DOHH2 (cell line): Measurements from ENCODE around the gene STPG3.

Source experiments
- H3F3A ChIP-seq: fragments of 200-600 bp; sonication (generic), shearing (Covaris generic); 2 replicates; pipeline ENCODE4 v1.6.0; 2016; ENCODE audit warnings: antibody characterized with exemption, mild to moderate bottlenecking; ENCODE audit not compliant: control insufficient read depth, insufficient read depth
- H3K27ac ChIP-seq: fragments of 200-600 bp; sonication (generic); 2 replicates; pipeline ENCODE4 v1.5.1; 2014; ENCODE audit warnings: low read depth, mild to moderate bottlenecking, low read length, moderate library complexity
- H3K27me3 ChIP-seq: fragments of 200-600 bp; sonication (generic); 2 replicates; pipeline ENCODE4 v1.6.1; 2014; ENCODE audit warnings: mild to moderate bottlenecking, low read length, mixed read lengths; ENCODE audit not compliant: control insufficient read depth
- H3K36me3 ChIP-seq: fragments of 200-600 bp; sonication (generic); 2 replicates; pipeline ENCODE4 v1.6.1; 2014; ENCODE audit warnings: mild to moderate bottlenecking, low read length, moderate library complexity, mixed read lengths; ENCODE audit not compliant: control insufficient read depth
- H3K4me1 ChIP-seq: fragments of 200-600 bp; sonication (generic); 2 replicates; pipeline ENCODE4 v1.6.1; 2014; ENCODE audit warnings: mild to moderate bottlenecking, low read length, mixed read lengths; ENCODE audit not compliant: control insufficient read depth
- H3K4me2 ChIP-seq: fragments of 200-600 bp; sonication (generic); 2 replicates; pipeline ENCODE4 v1.6.0; 2014; ENCODE audit warnings: mild to moderate bottlenecking, low read length, moderate library complexity
- H3K4me3 ChIP-seq: fragments of 200-600 bp; sonication (generic); 2 replicates; pipeline ENCODE4 v1.5.1; 2014; ENCODE audit warnings: mild to moderate bottlenecking, low read length, mixed read lengths
- H3K79me2 ChIP-seq: fragments of 200-600 bp; sonication (generic); 2 replicates; pipeline ENCODE4 v1.6.1; 2014; ENCODE audit warnings: mild to moderate bottlenecking, low read length, mixed read lengths; ENCODE audit not compliant: control insufficient read depth
- H3K9me2 ChIP-seq: fragments of 200-600 bp; sonication (generic); replicated peaks from 2 replicates; pipeline ENCODE4 v1.6.1; 2014; ENCODE audit warnings: mild to moderate bottlenecking, low read length, mixed read lengths; ENCODE audit not compliant: control insufficient read depth
- H3K9me3 ChIP-seq: fragments of 200-600 bp; sonication (generic); 2 replicates; pipeline ENCODE4 v1.6.1; 2014; ENCODE audit warnings: antibody characterized with exemption, low read length, mixed read lengths; ENCODE audit not compliant: control insufficient read depth, insufficient read depth
- H4K20me1 ChIP-seq: fragments of 200-600 bp; sonication (generic); 2 replicates; pipeline ENCODE4 v1.6.0; 2014; ENCODE audit warnings: low read depth, mild to moderate bottlenecking, antibody characterized with exemption, low read length, moderate library complexity; ENCODE audit not compliant: control insufficient read depth, insufficient read depth
- EZH2phosphoT487 ChIP-seq: fragments of 200-600 bp; sonication (generic); IDR thresholded peaks from 2 replicates; pipeline ENCODE4 v1.6.1; 2017; ENCODE audit warnings: borderline replicate concordance, mild to moderate bottlenecking, antibody characterized with exemption, low read length, moderate library complexity, mixed read lengths
- TF ChIP-seq, protein P1 (sequence below): fragments of 200-600 bp; sonication (generic); IDR thresholded peaks from one replicate; pipeline ENCODE4 v1.5.1; 2014; ENCODE audit warnings: antibody characterized with exemption, mild to moderate bottlenecking, low read depth, low read length; ENCODE audit not compliant: poor library complexity, severe bottlenecking

The STPG3 gene

DNA sequence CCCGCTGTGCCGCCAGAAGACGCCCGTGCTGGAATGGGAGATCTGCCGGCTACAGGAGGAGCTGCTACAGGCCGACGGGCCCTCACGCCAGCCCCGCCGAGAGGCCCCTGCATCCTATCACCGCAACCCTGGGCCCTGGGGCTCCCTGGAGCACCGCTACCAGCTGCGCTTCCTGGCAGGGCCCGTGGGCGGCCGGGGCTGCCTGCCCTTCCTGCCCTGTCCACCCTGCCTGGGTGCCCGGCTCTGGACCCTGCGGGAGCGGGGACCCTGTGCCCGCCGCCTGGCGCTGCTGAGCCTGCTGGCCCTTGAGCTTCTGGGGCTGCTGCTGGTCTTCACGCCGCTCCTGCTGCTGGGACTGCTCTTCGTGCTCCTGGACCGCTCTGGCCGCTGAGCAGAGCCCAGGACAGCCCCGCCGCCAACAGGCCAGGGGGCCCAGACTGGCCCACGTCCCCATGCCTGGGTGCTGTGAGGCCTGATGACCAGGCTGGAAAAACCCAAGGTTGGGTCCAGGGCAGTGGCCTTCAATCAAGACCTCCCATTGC lies 32.8 kb upstream of the STPG3 start:
- Histone ChIP-seq H3F3A (no peaks in the 10 kb centered on the region; the same call in 1 of the 2 replicates), H3K9me2 (no peaks in the 10 kb centered on the region), H4K20me1 (no peaks in the 10 kb centered on the region), H3K9me3 (no peaks in the 10 kb centered on the region), H3K27me3 (no peaks in the 10 kb centered on the region), H3K4me3 (no peak overlapping the region), H3K36me3 (peaks cover 25% of the 10 kb centered on the region), H3K4me1 (peaks cover 10% of the 10 kb centered on the region), H3K4me2 (no peak overlapping the region), H3K79me2 (no peaks in the 10 kb centered on the region), H3K27ac (no peak overlapping the region)
- no peak for TF ChIP-seq EZH2phosphoT487
- TF ChIP-seq, protein P1, sequence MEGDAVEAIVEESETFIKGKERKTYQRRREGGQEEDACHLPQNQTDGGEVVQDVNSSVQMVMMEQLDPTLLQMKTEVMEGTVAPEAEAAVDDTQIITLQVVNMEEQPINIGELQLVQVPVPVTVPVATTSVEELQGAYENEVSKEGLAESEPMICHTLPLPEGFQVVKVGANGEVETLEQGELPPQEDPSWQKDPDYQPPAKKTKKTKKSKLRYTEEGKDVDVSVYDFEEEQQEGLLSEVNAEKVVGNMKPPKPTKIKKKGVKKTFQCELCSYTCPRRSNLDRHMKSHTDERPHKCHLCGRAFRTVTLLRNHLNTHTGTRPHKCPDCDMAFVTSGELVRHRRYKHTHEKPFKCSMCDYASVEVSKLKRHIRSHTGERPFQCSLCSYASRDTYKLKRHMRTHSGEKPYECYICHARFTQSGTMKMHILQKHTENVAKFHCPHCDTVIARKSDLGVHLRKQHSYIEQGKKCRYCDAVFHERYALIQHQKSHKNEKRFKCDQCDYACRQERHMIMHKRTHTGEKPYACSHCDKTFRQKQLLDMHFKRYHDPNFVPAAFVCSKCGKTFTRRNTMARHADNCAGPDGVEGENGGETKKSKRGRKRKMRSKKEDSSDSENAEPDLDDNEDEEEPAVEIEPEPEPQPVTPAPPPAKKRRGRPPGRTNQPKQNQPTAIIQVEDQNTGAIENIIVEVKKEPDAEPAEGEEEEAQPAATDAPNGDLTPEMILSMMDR: no peak

DNA sequence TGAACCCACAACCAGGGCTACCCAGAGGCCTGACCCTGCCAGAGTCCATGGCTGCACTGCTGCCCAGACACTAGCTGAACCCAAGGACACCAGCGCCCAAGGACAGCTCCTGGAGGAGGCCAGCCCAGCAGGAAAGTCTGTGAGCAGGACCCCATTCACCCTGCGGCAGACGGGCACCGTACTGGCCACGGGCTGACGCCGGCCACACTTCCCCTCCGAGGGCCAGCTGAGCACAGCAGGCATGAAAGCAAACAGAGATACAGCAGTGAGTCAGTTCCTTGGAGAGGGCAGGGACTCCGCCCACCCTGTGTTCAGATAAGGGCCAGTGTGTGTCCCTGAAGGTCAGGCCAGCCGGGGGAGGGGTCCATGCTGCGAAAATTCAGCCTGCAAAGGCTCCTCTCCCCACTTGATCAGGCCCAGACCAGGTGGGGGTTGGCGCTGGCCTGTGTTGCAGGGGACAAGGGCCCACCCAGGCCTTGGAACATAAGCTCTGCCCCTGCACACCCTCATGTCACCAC lies 32.3 kb upstream of the STPG3 start:
- TF ChIP-seq EZH2phosphoT487: no peak
- TF ChIP-seq, protein P1: no peak
- H3K27me3 ChIP-seq: no peaks in the 10 kb centered on the region
- H3K9me3 ChIP-seq: no peaks in the 10 kb centered on the region
- peaks cover 25% of the 10 kb centered on the region for H3K36me3 ChIP-seq
- H4K20me1 ChIP-seq: no peaks in the 10 kb centered on the region
- no peaks in the 10 kb centered on the region; the same call in 1 of the 2 replicates for H3F3A ChIP-seq
- H3K4me1 ChIP-seq: peaks cover 10% of the 10 kb centered on the region
- no peak overlapping the region for H3K4me3 ChIP-seq
- H3K4me2 ChIP-seq: no peak overlapping the region
- peaks cover 2% of the 10 kb centered on the region for H3K79me2 ChIP-seq
- no peak overlapping the region for H3K27ac ChIP-seq
- H3K9me2 ChIP-seq: no peaks in the 10 kb centered on the region

- Histone ChIP-seq H3K27me3 (no peaks in the 10 kb centered on the region), H3F3A (peaks cover 6% of the 10 kb centered on the region), H3K36me3 (peaks cover 18% of the 10 kb centered on the region), H3K4me2 (no peak overlapping the region), H3K27ac (no peak overlapping the region), H3K9me3 (no peaks in the 10 kb centered on the region), H3K9me2 (no peaks in the 10 kb centered on the region), H4K20me1 (no peaks in the 10 kb centered on the region), H3K79me2 (peaks cover 5% of the 10 kb centered on the region), H3K4me3 (no peak overlapping the region), H3K4me1 (peaks cover 20% of the 10 kb centered on the region)
- TF ChIP-seq, protein P1: no peak
- no peak for TF ChIP-seq EZH2phosphoT487
These were observed 31.2 kb upstream of the STPG3 start for GRCh38 chr9:137219757-137220316.
